Testis (tissue), 2 donors: Measurements from ENCODE around the gene PAN3.

Experiments used
- CTCF ChIP-seq, 3 experiments: fragments of 450-650 bp in 2 of 3; fragments of 200-600 bp in 1 of 3; sonication (generic) in 1 of 3; IDR thresholded peaks; one replicate each; pipeline ENCODE4 v1.5.1; 2016 to 2019; ENCODE audit warnings: antibody characterized with exemption in 3 of 3, mild to moderate bottlenecking in 2 of 3, moderate library complexity in 1 of 3
- POLR2A ChIP-seq: fragments of 450-650 bp; IDR thresholded peaks from one replicate; pipeline ENCODE4 v1.6.1; 2017; ENCODE audit warnings: antibody characterized with exemption, mild to moderate bottlenecking, moderate library complexity

GRCh38 chr13:28089065-28089464, 49.3 kb upstream of the PAN3 start:
- no peak for TF ChIP-seq POLR2A
- no peak for TF ChIP-seq CTCF (IDR thresholded peaks at IDR 0.05)
